Mucosa of descending colon (tissue), 3 donors: Measurements from ENCODE around the gene STIL. TPM values are rescaled to one million over a fixed set of nuclear protein-coding genes. Genes with fewer than 3 reads are reported as not detected.

Experiments used
- ATAC-seq: fragments of 200-7000 bp; cut with Tn5 transposase; one replicate; pipeline ENCODE4 v1.9.1; 2020; ENCODE audit warnings: mild to moderate bottlenecking, moderate library complexity
- DNase-seq, 3 donors: peaks; one replicate each; pipeline ENCODE4 v3.0.0-alpha.2; 2020
- H3K36me3 ChIP-seq: fragments of 200-600 bp; one replicate; pipeline ENCODE4 v1.8.0; 2021; ENCODE audit warnings: low read depth, mild to moderate bottlenecking
- H3K4me1 ChIP-seq: fragments of 200-600 bp; one replicate; pipeline ENCODE4 v1.8.0; 2021; ENCODE audit warnings: low read depth, mild to moderate bottlenecking
- H3K4me3 ChIP-seq: fragments of 200-600 bp; one replicate; pipeline ENCODE4 v1.8.0; 2021; ENCODE audit warnings: mild to moderate bottlenecking
- H3K9me3 ChIP-seq: fragments of 200-600 bp; one replicate; pipeline ENCODE4 v1.8.0; 2021; ENCODE audit warnings: mild to moderate bottlenecking
- intact Hi-C, 2 donors: fragments of 100-400 bp; cut with DNase I in 1 of 2; cut with micrococcal nuclease in 1 of 2; formaldehyde crosslinking; loops; one replicate each; pipeline versions ENCODE4 v1.11.0 to v1.11.1; 2022; cut with DNase I, micrococcal nuclease
- total RNA-seq, 3 donors: library from RNA; stranded (reverse); fragmentation: NEBNext Ultra II Directional in 2 of 3; extraction: Animal tissue kit (Norgen Biotek cat#: 25700) in 2 of 3; gene quantifications; one replicate each; pipeline versions ENCODE4 v1.2.1 to v1.2.4, GENCODE V29; 2021 to 2023
- TF ChIP-seq, protein P1 (sequence below): fragments of 200-600 bp; IDR thresholded peaks from one replicate; pipeline ENCODE4 v1.8.0; 2022; ENCODE audit warnings: antibody characterized with exemption, mild to moderate bottlenecking
- donor health status: DM: no; HTN: no; CAD: no; lungs with moderate emphysema.
- donor health status: DM: no; HTN: no; CAD: no.
- donor health status: DM: no; HTN: yes; CAD: no.

Gene STIL
- total RNA-seq, 3 donors from 2014 or later, result 4.8 to 13.1 (median 9.6) TPM

DNA sequence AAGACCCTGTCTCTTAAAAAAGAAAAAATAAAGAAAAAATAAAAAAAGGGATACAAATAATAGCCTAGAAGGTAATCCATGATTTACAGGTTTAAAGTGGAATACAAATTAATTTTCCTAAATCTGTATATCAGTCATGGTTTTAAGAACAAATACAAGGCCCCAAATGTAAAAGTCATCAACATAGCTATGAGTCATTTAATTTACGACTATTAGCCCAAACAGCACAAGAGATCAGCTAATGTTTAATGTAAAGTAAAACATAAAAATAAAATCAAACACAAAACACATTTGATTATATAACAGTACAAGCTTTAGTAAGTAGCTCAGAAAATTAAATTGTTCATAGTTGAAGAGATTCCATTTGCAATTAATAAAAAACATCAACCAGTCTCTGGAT lies 61.6 kb downstream of the STIL start:
- H3K36me3 ChIP-seq, result no peaks in the 10 kb centered on the region
- no peaks in the 10 kb centered on the region for H3K4me1 ChIP-seq
- no peak for DNase-seq
- no peak overlapping the region for H3K4me3 ChIP-seq
- no peak for ATAC-seq
- no peaks in the 10 kb centered on the region for H3K9me3 ChIP-seq
- intact Hi-C loops, result no loop called here
- TF ChIP-seq, protein P1, sequence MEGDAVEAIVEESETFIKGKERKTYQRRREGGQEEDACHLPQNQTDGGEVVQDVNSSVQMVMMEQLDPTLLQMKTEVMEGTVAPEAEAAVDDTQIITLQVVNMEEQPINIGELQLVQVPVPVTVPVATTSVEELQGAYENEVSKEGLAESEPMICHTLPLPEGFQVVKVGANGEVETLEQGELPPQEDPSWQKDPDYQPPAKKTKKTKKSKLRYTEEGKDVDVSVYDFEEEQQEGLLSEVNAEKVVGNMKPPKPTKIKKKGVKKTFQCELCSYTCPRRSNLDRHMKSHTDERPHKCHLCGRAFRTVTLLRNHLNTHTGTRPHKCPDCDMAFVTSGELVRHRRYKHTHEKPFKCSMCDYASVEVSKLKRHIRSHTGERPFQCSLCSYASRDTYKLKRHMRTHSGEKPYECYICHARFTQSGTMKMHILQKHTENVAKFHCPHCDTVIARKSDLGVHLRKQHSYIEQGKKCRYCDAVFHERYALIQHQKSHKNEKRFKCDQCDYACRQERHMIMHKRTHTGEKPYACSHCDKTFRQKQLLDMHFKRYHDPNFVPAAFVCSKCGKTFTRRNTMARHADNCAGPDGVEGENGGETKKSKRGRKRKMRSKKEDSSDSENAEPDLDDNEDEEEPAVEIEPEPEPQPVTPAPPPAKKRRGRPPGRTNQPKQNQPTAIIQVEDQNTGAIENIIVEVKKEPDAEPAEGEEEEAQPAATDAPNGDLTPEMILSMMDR, result no peak

DNA sequence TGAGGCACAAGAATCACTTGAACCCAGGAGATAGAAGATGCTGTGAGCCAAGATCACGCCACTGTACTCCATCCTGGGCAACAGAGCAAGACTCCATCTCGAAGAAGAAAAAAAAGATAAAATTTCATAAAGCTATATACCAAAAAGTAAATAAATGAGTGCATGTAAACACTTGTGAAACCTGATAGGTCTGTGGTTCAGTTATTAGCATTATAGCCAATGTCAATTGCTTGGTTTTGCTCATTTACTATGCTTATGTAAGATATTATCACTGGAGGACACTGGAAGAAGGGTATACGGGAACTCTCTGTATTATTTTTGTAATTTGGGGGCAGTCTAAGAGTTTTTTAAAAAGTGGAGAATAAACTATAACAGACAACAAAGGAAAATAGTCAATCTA lies 64.2 kb downstream of the STIL start:
- DNase-seq, result no peak
- H3K4me3 ChIP-seq, result no peak overlapping the region
- no peak for ATAC-seq
- TF ChIP-seq, protein P1, result no peak
- intact Hi-C loops, result no loop called here
- no peaks in the 10 kb centered on the region for H3K36me3 ChIP-seq
- no peaks in the 10 kb centered on the region for H3K9me3 ChIP-seq
- no peaks in the 10 kb centered on the region for H3K4me1 ChIP-seq

DNA sequence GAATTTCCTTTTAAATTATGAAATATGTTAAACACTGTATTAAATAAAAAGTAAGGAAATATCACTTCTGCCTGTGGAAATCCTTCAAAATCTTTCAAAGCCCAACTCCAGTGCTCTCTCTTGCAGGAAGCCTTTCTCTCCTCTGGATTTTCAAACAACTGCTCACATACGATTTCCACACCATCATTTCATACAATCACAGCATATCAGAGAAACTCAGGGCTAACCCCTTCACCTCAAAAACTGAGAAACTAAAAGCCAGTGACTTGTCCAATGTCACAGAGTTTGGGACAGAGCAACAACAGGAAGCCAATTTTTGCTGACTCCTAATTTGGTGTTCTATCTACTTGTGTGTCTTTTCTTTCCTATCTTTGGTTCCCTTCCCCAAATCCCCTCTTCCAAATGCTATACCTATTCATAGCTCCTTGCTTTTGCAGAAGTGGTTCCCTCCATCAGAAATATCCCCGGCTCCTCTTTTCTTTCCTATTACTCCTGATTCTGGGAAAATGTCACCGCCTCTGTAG lies 69.5 kb downstream of the STIL start:
- Histone ChIP-seq H3K4me1 (no peaks in the 10 kb centered on the region), H3K4me3 (no peak overlapping the region), H3K9me3 (no peaks in the 10 kb centered on the region), H3K36me3 (no peaks in the 10 kb centered on the region)
- TF ChIP-seq, protein P1, result no peak
- DNase-seq, result no peak
- intact Hi-C loops, result no loop called here
- no peak for ATAC-seq

DNA sequence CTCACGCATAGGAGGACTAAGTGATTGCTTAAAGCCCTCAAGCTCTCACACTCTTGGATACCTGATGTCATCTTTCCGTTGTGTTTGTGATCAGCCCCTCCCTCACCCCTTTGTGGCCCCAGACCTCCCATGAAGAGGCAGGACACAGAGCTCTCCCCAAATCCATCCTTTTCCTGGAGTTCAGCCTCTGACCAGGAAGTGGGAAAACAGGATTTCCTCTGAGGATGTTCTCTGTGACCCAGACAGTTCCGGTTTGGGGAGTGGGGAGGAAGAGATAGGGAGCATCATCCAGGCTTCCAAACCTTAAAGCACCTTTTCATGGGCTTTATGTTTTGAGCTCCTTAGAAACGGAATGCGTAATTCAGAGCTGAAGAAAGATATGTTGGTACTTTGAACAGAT lies 70.0 kb downstream of the STIL start:
- TF ChIP-seq, protein P1, result no peak
- H3K36me3 ChIP-seq, result no peaks in the 10 kb centered on the region
- no peaks in the 10 kb centered on the region for H3K9me3 ChIP-seq
- ATAC-seq, result no peak
- intact Hi-C loops, result no loop called here
- DNase-seq, result no peak
- H3K4me1 ChIP-seq, result no peaks in the 10 kb centered on the region
- H3K4me3 ChIP-seq, result no peak overlapping the region

DNA sequence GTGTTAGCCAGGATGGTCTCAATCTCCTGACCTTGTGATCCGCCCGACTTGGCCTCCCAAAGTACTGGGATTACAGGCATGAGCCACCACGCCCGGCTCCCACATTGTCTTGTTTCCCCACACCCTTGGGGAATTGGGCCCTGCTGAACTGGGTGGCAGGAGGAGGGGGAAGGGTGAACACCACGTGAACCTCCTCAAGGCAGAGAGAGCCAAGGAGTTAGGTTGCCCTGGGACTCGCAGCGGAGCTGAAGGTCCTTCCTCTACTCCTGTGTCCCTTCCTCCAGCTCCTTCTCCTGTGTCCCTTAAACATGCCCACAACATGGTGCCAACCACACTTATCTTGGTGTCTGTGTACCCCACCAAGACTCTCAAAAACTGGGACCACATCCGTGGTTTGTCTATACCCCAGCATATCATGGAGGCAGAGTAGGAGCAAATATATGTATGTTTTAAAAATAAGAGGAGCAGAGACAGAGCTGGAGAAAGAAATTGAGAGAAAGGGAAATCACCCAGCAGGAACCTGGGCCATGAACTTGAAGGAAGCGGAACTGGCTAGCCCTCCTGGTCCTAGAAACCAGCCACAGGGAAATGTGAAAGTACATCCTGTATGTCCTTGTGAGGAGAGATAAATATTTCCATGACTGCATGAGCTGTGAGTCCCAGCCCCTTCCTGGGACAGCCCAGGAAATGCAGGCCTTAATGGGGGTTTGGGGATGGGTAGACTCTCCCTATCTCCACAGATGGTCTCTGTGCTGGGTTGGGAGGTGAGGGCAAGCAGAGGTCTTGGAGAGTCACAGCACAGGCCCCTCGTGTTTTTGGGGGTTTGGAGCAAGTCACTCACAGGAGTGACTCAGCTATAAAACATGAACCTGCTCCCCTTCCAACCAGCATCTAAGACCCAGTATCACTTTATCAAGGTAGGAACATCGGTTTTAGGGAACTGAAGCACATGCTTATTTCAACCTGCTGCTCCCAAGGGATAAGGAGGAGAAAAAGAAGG lies 72.5 kb downstream of the STIL start:
- ATAC-seq, result no peak
- H3K4me1 ChIP-seq, result no peaks in the 10 kb centered on the region

More for the DNA sequence above, 72.5 kb downstream of the STIL start:
- TF ChIP-seq, protein P1, result no peak
- Histone ChIP-seq H3K36me3 (no peaks in the 10 kb centered on the region), H3K4me3 (no peak overlapping the region), H3K9me3 (no peaks in the 10 kb centered on the region)
- no peak for DNase-seq
- intact Hi-C loops, result no loop called here
